GM18508 (cell line): ENCODE measurements around the gene SEPTIN5.
"Not testable (repeated sequence)": the region's sequence is repeated elsewhere in the genome, so short reads cannot be mapped to it uniquely, and the experiment has no call there.

ENCODE experiments used
- ATAC-seq: cut with Tn5 transposase; IDR thresholded peaks from one replicate; pipeline ENCODE4 v1.9.1; 2021; ENCODE audit warnings: moderate number of reproducible peaks; ENCODE audit not compliant: insufficient read depth, unreplicated experiment

SEPTIN5 gene

DNA sequence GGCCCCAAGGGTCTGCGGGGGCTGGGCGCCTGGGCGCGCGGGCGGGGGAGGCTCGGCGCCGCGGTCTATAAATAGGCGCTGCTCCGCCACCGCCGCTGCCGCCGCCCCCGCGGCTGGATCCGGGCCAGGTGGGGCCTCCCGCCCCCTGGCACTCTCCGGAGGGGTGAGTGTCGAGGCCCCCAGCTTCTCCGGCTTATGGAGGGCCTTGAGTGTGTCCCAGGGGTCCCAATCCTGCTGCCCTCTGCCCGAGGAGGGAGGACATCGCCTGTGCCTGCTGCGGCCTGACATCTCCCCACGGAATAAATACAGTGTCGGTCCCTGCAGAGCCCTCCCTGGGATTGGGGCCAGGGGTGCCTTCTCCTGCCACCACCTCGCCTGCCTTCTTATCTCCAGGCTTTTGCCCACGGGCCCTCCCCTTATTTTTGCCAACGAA, 4.8 kb downstream of the SEPTIN5 start:
- ATAC-seq, result no peak

DNA sequence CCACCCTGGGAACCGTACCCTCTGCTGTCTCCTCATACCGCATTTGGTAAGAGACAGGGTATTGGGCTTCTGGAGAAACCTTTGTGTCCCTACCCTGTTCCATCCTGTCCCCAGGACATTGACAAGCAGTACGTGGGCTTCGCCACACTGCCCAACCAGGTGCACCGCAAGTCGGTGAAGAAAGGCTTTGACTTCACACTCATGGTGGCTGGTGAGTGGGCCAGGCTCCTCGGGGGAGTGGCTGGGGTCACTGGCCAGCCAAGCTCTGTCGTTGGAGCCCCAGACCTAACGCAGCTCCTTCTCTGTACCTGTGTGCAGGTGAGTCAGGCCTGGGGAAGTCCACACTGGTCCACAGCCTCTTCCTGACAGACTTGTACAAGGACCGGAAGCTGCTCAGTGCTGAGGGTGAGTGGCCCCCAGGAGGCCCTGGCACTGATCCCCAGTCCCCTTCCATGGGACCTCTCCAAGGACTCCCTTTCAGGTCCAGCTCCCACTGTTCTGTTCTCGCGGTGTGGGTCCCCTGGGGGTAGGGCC, 5.3 kb downstream of the SEPTIN5 start:
- no peak for ATAC-seq

DNA sequence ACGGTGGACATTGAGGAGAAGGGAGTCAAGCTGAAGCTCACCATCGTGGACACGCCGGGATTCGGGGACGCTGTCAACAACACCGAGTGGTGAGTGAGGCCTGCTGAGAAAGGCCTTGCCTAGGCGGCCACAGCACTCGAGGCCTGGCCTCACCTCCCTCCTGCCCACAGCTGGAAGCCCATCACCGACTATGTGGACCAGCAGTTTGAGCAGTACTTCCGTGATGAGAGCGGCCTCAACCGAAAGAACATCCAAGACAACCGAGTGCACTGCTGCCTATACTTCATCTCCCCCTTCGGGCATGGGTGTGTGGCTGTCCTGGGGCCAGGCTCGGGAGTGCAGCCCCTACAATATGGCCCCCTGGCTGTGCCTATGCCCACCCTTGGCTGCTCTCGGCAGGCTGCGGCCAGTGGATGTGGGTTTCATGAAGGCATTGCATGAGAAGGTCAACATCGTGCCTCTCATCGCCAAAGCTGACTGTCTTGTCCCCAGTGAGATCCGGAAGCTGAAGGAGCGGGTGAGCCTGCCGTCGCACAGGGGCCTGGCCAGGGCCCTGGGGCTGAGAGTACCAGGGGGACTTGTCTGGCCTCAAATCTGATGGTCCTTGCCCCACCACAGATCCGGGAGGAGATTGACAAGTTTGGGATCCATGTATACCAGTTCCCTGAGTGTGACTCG, 6.0 kb downstream of the SEPTIN5 start:
- ATAC-seq, result no peak

DNA sequence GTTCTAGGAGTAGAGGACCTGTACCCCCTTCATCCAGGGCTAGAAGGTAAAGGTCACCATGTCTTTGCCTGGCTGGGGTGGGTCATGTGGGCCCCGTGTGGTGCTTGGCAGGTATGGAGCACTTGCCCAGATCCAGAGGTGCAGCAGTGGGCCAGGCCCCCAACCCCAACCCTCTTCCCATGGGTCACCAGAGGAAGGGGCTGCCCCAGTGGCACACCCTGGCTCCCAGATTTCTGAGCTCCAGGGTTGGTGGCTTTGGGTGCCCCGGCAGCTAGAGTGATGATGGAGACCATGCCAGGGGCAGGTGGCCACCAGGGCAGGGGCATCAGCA, 6.7 kb downstream of the SEPTIN5 start:
- ATAC-seq, result no peak

DNA sequence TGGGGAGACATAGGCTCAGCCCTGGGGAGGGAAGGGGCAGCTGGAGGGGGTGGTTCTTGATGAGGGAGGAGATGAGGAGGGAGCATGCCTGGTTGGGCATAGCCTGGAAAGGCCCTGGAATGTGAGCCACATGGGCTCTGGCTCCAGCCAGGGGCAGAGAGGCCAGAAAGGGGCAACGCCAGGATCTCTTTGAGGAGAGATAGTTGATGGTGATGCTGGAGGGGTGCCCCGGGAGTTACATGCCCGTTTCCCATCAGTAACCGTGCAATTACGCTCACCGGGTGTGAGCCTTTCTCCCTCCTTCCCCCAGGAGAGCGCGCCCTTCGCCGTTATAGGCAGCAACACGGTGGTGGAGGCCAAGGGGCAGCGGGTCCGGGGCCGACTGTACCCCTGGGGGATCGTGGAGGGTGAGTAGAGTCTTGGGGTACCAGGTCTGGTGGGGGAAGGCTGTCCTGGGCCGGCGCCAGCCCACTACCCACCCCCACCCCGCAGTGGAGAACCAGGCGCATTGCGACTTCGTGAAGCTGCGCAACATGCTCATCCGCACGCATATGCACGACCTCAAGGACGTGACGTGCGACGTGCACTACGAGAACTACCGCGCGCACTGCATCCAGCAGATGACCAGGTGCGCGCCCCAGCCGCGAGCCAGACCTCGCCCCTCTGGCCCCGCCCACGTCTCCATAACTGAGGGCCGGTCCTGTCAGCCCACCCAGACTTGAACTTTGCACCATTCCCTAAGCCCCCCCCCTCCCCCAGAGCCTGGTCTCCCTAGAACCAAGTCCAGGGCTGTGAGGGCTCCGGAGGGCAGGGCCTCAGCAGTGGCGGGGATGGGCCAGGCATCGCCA, 7.3 kb downstream of the SEPTIN5 start:
- no peak for ATAC-seq

DNA sequence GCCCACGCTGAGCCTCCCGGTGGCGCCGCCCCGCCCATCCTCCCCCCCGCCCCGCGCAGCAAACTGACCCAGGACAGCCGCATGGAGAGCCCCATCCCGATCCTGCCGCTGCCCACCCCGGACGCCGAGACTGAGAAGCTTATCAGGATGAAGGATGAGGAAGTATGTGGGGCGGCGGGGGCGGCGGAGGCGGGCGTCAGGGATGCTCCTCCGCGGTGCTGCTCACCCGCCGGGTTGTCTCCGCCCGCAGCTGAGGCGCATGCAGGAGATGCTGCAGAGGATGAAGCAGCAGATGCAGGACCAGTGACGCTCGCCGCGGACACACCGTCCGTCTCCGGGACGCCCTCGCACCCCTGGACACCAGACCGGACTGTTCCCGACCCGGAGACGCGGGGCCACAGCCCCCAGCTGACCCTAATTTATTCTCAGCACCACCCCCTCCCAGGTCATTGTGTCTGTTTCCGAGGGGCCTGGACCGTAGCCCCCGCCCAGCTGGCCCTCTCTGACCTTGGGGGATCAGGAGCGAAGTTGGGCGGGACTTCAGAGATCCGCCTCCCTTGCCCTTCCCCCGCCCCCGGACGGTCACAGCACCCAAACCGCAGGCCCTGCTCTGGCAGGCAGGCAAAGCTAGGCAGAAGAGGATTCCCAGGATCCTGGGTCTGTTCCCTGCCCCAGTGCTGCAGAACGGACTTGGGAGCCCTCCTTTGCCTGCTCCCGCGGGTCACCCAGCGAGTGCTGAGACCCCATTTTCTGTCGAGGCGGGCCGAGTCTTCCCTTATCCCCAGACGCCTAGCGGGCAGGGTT, 8.1 kb downstream of the SEPTIN5 start:
- no peak for ATAC-seq

DNA sequence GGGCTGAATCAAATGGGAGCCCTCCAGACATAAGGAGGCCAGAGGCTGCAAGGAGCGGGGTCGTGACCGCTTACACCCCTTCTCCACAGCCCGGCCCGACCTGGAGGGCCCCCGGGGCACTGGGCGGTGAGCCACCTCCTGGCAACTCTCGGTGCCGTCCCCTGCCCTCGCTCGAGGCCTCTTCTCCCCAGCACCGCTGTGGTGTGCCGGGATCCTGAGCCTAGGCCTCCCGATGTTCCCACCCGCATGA, 8.6 kb downstream of the SEPTIN5 start:
- ATAC-seq, result no peak

DNA sequence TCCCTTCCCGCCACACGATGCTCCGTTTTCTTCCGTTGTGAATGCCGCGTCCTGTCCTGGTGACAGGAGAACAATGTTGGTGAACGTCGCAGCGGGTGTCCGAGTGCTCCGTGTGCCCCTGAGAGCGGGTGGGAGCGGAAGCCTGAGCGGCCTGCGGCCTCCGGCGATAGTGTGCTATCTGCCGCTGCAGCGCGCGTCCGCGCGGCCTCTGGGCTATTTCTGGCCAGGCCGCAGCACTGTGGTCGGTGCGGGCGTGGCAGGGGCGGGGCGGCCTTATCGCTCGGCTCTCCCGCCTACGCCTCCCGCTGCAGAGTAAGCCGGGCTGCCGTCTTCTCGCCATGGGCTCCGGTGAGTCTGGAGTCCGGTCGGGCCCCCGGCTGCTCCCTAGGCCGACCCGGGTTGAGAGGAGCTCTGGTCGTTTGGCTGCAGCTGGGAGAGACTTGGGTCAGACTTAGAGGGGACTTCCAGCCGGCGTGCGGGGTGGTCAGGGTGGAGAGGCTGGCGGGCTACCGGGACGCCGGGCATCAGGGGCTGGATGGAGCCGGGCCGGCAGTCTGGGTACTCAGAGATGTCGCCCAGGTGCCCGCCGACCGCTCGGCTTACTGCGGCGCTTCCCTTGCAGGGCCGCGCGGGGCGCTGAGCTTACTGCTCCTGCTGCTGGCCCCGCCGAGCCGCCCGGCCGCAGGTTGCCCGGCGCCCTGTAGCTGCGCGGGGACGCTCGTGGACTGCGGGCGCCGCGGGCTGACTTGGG, 9.1 kb downstream of the SEPTIN5 start, which contains the start of gene GP1BB:
GP1BB (plus strand) TSS at position 308 of the 751 bp plus-strand sequence; CDS start at position 339, 31 bp downstream.
- ATAC-seq, result no peak

DNA sequence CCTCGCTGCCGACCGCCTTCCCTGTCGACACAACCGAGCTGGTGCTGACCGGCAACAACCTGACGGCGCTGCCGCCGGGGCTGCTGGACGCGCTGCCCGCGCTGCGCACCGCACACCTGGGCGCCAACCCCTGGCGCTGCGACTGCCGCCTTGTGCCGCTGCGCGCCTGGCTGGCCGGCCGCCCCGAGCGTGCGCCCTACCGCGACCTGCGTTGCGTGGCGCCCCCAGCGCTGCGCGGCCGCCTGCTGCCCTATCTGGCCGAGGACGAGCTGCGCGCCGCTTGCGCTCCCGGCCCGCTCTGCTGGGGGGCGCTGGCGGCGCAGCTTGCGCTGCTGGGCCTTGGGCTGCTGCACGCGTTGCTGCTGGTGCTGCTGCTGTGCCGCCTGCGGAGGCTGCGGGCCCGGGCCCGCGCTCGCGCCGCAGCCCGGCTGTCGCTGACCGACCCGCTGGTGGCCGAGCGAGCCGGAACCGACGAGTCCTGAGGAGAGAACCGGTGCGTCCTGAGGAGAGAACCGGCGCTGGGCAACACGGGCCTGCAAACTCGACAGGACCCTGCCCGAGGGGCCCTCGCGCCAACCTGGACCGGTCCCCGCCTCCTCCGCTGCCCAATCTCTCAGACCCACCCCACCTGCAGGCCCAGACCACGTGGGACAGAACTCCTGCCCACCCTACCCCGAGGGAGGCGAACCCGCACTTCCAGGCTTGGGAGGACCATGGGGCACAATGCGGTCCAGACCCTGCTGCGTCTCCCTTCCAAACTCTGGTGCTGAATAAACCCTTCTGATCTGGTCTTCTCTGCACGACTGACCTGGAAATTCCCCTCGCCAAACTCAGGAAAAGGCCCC, 9.9 kb downstream of the SEPTIN5 start:
- ATAC-seq, result no peak

DNA sequence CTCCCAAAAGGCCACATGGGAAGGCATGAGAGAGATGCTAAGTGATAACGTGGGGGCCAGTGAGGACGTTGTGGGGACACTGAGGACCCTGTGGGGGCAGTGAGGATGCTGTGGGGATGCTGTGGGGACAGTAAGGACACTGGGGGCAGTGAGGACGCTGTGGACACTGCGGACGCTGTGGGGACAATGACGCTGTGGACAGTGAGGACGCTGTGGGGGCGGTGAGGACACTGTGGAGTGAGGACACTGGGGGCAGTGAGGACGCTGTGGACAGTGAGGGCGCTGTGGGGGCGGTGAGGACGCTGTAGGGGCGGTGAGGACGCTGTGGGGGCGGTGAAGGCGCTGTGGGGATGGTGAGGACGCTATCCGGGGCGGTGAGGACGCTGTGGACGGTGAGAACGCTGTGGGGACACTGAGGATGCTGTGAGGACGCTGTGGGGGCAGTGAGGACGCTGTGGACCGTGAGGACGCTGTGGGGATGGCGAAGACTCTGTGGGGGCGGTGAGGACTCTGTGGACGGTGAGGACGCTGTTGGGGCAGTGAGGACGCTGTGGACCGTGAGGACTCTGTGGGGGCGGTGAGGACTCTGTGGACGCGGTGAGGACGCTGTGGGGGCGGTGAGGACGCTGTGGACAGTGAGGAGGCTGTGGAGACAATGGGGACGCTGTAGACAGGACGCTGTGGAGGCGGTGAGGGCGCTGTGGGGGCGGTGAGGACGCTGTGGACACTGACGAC, 10.8 kb downstream of the SEPTIN5 start:
- no peak for ATAC-seq

DNA sequence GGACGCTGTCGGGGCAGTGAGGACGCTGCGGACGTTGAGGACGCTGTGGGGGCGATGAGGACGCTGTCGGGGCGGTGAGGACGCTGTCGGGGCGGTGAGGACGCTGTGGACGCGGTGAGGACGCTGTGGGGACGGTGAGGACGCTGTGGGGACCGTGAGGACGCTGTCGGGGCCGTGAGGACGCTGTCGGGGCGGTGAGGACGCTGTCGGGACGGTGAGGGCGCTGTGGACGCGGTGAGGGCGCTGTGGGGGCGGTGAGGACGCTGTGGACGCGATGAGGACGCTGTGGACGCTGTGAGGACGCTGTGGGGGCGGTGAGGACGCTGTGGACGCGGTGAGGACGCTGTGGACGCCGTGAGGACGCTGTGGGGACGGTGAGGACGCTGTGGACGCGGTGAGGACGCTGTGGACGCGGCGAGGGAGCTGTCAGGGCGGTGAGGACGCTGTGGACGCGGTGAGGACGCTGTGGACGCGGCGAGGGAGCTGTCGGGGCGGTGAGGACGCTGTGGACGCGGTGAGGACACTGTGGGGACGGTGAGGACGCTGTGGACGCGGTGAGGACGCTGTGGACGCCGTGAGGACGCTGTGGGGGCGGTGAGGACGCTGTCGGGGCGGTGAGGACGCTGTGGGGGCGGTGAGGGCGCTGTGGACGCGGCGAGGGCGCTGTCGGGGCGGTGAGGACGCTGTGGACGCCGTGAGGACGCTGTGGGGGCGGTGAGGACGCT, 11.9 kb downstream of the SEPTIN5 start:
- not testable (repeated sequence) for ATAC-seq

DNA sequence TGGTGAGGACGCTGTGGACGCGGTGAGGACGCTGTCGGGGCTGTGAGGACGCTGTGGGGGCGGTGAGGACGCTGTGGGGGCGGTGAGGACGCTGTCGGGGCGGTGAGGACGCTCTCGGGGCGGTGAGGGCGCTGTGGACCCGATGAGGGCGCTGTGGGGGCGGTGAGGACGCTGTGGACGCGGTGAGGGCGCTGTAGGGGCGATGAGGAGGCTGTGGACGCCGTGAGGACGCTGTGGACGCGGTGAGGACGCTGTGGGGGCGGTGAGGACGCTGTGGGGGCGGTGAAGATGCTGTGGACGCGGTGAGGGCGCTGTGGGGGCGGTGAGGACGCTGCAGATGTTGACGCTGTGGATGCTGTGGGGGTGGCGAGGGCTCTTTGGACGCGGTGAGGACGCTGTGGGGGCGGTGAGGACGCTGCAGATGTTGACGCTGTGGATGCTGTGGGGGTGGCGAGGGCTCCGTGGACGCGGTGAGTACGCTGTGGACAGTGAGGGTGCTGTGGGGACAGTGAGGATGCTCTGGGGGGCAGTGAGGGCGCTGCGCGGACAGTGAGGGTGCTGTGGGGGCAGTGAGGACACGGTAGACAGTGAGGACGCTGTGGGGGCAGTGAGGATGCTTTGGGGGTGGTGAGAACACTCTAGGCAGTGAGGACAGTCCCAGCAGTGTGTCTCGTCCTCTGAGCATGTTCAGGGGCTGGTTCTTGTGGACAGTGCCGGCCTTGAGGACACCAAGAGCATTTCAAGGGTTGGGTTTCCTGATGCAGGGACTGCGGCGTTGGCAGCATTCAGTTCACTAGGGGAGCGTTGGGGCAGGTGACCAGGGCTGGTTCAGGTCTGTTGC, 13.2 kb downstream of the SEPTIN5 start:
- no peak for ATAC-seq

DNA sequence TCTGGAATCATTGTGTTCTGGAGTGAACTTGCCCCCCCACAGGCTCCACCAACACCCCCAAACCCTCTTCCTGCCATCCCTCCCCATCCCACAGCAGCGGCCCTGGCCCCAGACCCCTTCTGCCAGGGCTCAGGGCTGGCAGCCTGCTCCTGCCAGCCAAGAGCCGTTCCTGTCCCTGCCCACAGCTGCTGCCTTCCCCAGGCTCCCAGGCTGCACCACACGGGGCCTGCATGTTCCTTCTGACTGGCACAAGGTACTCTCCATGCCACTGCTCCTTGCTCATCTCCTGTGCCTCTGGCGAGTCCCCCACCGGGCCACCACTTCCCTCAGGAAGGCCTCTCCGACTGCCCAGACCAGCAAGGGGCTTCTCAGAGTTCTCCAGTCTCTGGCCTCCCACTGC, 14.0 kb downstream of the SEPTIN5 start:
- no peak for ATAC-seq

DNA sequence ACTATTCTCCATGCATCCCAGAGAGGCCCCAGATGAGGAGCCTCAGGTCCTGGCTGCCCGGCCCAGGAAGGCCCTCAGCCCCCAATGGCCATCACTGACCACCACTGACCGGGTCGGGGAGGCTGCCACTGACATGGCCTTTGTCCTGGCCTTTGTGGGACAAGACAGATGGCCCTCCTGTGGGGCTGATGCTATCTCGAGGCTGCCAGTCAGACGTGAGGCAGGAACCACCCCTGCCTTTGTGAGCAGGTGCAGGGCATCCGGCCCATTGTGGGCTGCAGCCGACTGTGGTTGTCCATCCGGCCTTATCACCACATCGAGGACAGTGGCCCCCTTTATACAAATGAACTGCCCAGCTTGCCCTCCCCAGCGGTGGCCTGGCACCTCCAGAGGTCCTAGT, 14.5 kb downstream of the SEPTIN5 start:
- ATAC-seq, result no peak

DNA sequence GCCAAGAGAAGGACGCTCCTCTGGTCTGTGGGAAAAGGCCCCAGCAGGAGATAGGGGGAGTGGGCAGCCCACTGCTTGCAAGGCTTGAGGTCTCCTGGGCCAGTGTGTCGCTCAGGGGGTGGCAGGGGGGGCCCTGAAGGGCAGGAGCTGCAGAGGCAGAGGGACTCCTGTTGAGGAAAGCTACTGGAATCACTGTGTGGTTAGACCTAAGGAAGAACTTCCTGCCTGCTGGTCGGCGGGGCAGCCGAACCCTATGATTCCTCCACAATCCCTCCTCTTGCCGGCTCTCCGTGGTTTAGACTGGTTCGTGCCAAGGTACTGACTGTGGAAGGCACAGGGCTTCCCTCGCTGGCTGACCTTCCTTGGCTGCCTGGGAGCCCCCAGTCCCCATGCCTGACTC, 15.2 kb downstream of the SEPTIN5 start:
- ATAC-seq, result no peak

DNA sequence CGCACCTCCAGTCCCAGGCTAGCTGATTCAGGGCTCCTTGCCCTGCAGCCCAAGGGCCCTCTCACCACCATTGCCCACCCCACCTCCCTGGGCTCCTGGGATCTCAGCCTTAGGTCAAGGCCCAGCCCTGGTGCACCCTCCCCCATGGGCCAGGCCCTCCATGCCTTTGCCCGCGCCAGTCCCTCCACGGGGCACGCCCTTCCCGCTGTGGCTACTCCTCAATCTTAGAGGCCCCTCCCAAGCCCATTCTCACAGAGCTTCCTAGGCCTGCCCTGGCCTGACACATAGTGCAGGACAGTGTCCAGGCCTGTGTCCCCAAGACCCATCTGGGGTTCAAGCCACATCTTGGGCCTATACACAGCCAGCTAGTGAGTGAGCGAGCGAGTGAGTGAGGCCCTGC, 15.9 kb downstream of the SEPTIN5 start:
- no peak for ATAC-seq

DNA sequence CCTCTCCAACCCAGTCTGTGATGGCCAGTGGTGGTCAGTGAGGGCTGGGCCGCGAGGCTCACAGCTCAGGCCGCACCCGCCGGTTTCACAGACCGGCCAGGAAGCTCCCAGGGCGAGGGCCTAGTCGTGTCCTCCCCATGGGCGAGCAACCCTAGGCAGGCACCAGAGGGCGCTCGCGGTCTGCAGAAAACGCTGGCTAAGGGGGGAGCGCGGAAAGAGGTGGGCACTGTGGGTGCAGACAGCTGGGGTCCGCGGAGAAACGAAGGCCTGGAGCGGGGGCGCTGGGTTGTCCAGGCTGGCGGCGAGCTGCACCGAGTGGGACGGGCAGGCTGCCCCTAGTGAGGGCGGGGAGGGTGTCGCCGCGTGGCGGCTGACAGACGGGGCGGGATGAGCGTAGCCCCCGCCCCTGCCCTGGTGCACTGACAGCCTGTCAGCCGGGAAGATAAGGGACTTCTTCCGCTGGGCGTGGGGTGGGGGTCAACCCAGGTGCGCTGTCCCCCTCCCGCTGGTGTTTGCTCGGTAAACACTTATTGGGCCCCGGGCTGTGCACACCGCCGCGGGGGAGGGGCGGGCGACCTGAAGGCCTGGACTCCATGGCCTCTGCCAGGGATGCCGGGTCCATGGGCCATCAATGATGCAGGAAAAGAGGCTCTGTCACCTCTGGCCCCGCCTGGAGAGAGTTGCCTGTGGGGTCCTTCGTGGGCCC, 16.5 kb downstream of the SEPTIN5 start:
- ATAC-seq, result no peak
